ENCODE measurements around the gene PROM1.

The PROM1 gene

GRCh38 chr4:16051132-16051531 is 32.7 kb downstream of the PROM1 start:
- no peaks in the 10 kb centered on the region for H3K36me3 ChIP-seq (ENCODE audit: control insufficient read depth, insufficient read depth, low read length)
- no peak overlapping the region for H3K4me3 ChIP-seq (ENCODE audit: low read length)
- no peaks in the 10 kb centered on the region for H3K4me1 ChIP-seq (ENCODE audit: control insufficient read depth, insufficient read depth, low read length)
- H3K9ac ChIP-seq (ENCODE audit: low read length): no peak overlapping the region
- H3K27me3 ChIP-seq (ENCODE audit: control insufficient read depth, insufficient read depth, low read length): no peaks in the 10 kb centered on the region
- no peak overlapping the region for H3K27ac ChIP-seq (ENCODE audit: low read depth, low read length)

GRCh38 chr4:16050669-16051068 is 33.2 kb downstream of the PROM1 start:
- H3K4me3 ChIP-seq (ENCODE audit: low read length): no peak overlapping the region
- no peaks in the 10 kb centered on the region for H3K4me1 ChIP-seq (ENCODE audit: control insufficient read depth, insufficient read depth, low read length)
- no peaks in the 10 kb centered on the region for H3K27me3 ChIP-seq (ENCODE audit: control insufficient read depth, insufficient read depth, low read length)
- no peak overlapping the region for H3K27ac ChIP-seq (ENCODE audit: low read depth, low read length)
- no peak overlapping the region for H3K9ac ChIP-seq (ENCODE audit: low read length)
- H3K36me3 ChIP-seq (ENCODE audit: control insufficient read depth, insufficient read depth, low read length): no peaks in the 10 kb centered on the region

GRCh38 chr4:16048619-16049419 is 35.0 kb downstream of the PROM1 start:
- Histone ChIP-seq H3K27me3 (ENCODE audit: control insufficient read depth, insufficient read depth, low read length) (no peaks in the 10 kb centered on the region), H3K36me3 (ENCODE audit: control insufficient read depth, insufficient read depth, low read length) (no peaks in the 10 kb centered on the region), H3K4me3 (ENCODE audit: low read length) (no peak overlapping the region), H3K27ac (ENCODE audit: low read depth, low read length) (no peak overlapping the region), H3K9ac (ENCODE audit: low read length) (no peak overlapping the region), H3K4me1 (ENCODE audit: control insufficient read depth, insufficient read depth, low read length) (peaks cover 3% of the 10 kb centered on the region)

GRCh38 chr4:16045687-16046086 is 38.1 kb downstream of the PROM1 start:
- Histone ChIP-seq H3K9ac (ENCODE audit: low read length) (no peak overlapping the region), H3K36me3 (ENCODE audit: control insufficient read depth, insufficient read depth, low read length) (no peaks in the 10 kb centered on the region), H3K4me1 (ENCODE audit: control insufficient read depth, insufficient read depth, low read length) (peaks cover 8% of the 10 kb centered on the region), H3K27ac (ENCODE audit: low read depth, low read length) (no peak overlapping the region), H3K27me3 (ENCODE audit: control insufficient read depth, insufficient read depth, low read length) (no peaks in the 10 kb centered on the region), H3K4me3 (ENCODE audit: low read length) (no peak overlapping the region)

GRCh38 chr4:16043642-16044498 is 40.0 kb downstream of the PROM1 start:
- peak overlapping the region; percentile 15 for H3K27ac ChIP-seq (ENCODE audit: low read depth, low read length)
- peaks cover 8% of the 10 kb centered on the region for H3K4me1 ChIP-seq (ENCODE audit: control insufficient read depth, insufficient read depth, low read length)
- H3K36me3 ChIP-seq (ENCODE audit: control insufficient read depth, insufficient read depth, low read length): no peaks in the 10 kb centered on the region
- H3K9ac ChIP-seq (ENCODE audit: low read length): no peak overlapping the region
- H3K27me3 ChIP-seq (ENCODE audit: control insufficient read depth, insufficient read depth, low read length): no peaks in the 10 kb centered on the region
- H3K4me3 ChIP-seq (ENCODE audit: low read length): no peak overlapping the region

GRCh38 chr4:16039139-16039538 is 44.7 kb downstream of the PROM1 start:
- Histone ChIP-seq H3K9ac (ENCODE audit: low read length) (no peak overlapping the region), H3K4me1 (ENCODE audit: control insufficient read depth, insufficient read depth, low read length) (peaks cover 7% of the 10 kb centered on the region), H3K36me3 (ENCODE audit: control insufficient read depth, insufficient read depth, low read length) (no peaks in the 10 kb centered on the region), H3K4me3 (ENCODE audit: low read length) (no peak overlapping the region), H3K27ac (ENCODE audit: low read depth, low read length) (no peak overlapping the region), H3K27me3 (ENCODE audit: control insufficient read depth, insufficient read depth, low read length) (no peaks in the 10 kb centered on the region)

GRCh38 chr4:16037901-16038300 is 45.9 kb downstream of the PROM1 start:
- Histone ChIP-seq H3K36me3 (ENCODE audit: control insufficient read depth, insufficient read depth, low read length) (no peaks in the 10 kb centered on the region), H3K27me3 (ENCODE audit: control insufficient read depth, insufficient read depth, low read length) (no peaks in the 10 kb centered on the region), H3K9ac (ENCODE audit: low read length) (no peak overlapping the region)

GRCh38 chr4:16035843-16036242 is 48.0 kb downstream of the PROM1 start:
- H3K27me3 ChIP-seq (ENCODE audit: control insufficient read depth, insufficient read depth, low read length): no peaks in the 10 kb centered on the region
- H3K9ac ChIP-seq (ENCODE audit: low read length): no peak overlapping the region

More at GRCh38 chr4:16037901-16038300, 45.9 kb downstream of the PROM1 start:
- H3K4me1 ChIP-seq (ENCODE audit: control insufficient read depth, insufficient read depth, low read length): no peaks in the 10 kb centered on the region
- H3K4me3 ChIP-seq (ENCODE audit: low read length): no peak overlapping the region
- no peak overlapping the region for H3K27ac ChIP-seq (ENCODE audit: low read depth, low read length)

GRCh38 chr4:16034010-16034748 is 49.6 kb downstream of the PROM1 start:
- Histone ChIP-seq H3K27me3 (ENCODE audit: control insufficient read depth, insufficient read depth, low read length) (no peaks in the 10 kb centered on the region), H3K4me3 (ENCODE audit: low read length) (no peak overlapping the region)

More at GRCh38 chr4:16035843-16036242, 48.0 kb downstream of the PROM1 start:
- no peak overlapping the region for H3K4me3 ChIP-seq (ENCODE audit: low read length)
- H3K4me1 ChIP-seq (ENCODE audit: control insufficient read depth, insufficient read depth, low read length): no peaks in the 10 kb centered on the region
- H3K27ac ChIP-seq (ENCODE audit: low read depth, low read length): no peak overlapping the region
- H3K36me3 ChIP-seq (ENCODE audit: control insufficient read depth, insufficient read depth, low read length): no peaks in the 10 kb centered on the region

GRCh38 chr4:16032396-16032770 is 51.4 kb downstream of the PROM1 start:
- Histone ChIP-seq H3K27ac (ENCODE audit: low read depth, low read length) (no peak overlapping the region), H3K36me3 (ENCODE audit: control insufficient read depth, insufficient read depth, low read length) (no peaks in the 10 kb centered on the region), H3K27me3 (ENCODE audit: control insufficient read depth, insufficient read depth, low read length) (no peaks in the 10 kb centered on the region), H3K9ac (ENCODE audit: low read length) (no peak overlapping the region), H3K4me1 (ENCODE audit: control insufficient read depth, insufficient read depth, low read length) (no peaks in the 10 kb centered on the region), H3K4me3 (ENCODE audit: low read length) (no peak overlapping the region)

More at GRCh38 chr4:16034010-16034748, 49.6 kb downstream of the PROM1 start:
- Histone ChIP-seq H3K27ac (ENCODE audit: low read depth, low read length) (no peak overlapping the region), H3K4me1 (ENCODE audit: control insufficient read depth, insufficient read depth, low read length) (no peaks in the 10 kb centered on the region), H3K36me3 (ENCODE audit: control insufficient read depth, insufficient read depth, low read length) (no peaks in the 10 kb centered on the region), H3K9ac (ENCODE audit: low read length) (no peak overlapping the region)

- Histone ChIP-seq H3K9ac (ENCODE audit: low read length) (no peak overlapping the region), H3K4me1 (ENCODE audit: control insufficient read depth, insufficient read depth, low read length) (no peaks in the 10 kb centered on the region), H3K4me3 (ENCODE audit: low read length) (no peak overlapping the region), H3K27me3 (ENCODE audit: control insufficient read depth, insufficient read depth, low read length) (no peaks in the 10 kb centered on the region), H3K27ac (ENCODE audit: low read depth, low read length) (no peak overlapping the region), H3K36me3 (ENCODE audit: control insufficient read depth, insufficient read depth, low read length) (no peaks in the 10 kb centered on the region)
These were observed 52.1 kb downstream of the PROM1 start for GRCh38 chr4:16031546-16032395.
